Neural progenitor cell (in vitro differentiated cells): Measurements from ENCODE around the gene KIF21A. TPM values are rescaled to one million over a fixed set of nuclear protein-coding genes. Genes with fewer than 3 reads are reported as not detected.
A peak's percentile ranks its signal among the peaks of the same experiment; 100 is the strongest.

Experiments used
- DNase-seq: peaks from one replicate; pipeline ENCODE4 v3.0.0-alpha.2; 2016; ENCODE audit warnings: low spot score
- H2AFZ ChIP-seq: fragments of 200-600 bp; sonication (generic); replicated peaks from 2 replicates; pipeline ENCODE4 v1.6.1; 2016; ENCODE audit warnings: antibody characterized with exemption
- H3F3A ChIP-seq: fragments of 200-600 bp; sonication (generic); 2 replicates; pipeline ENCODE4 v1.6.1; 2016; ENCODE audit warnings: antibody characterized with exemption, low read depth
- H3K27ac ChIP-seq: fragments of 200-600 bp; sonication (generic); 2 replicates; pipeline ENCODE4 v1.5.1; 2016; ENCODE audit warnings: mild to moderate bottlenecking
- H3K27me3 ChIP-seq: fragments of 200-600 bp; sonication (generic); 2 replicates; pipeline ENCODE4 v1.6.1; 2016; ENCODE audit warnings: mild to moderate bottlenecking, moderate library complexity
- H3K36me3 ChIP-seq: fragments of 200-600 bp; sonication (generic); 2 replicates; pipeline ENCODE4 v1.5.1; 2016
- H3K4me1 ChIP-seq: fragments of 200-600 bp; sonication (generic); 2 replicates; pipeline ENCODE4 v1.6.1; 2016; ENCODE audit warnings: mixed run types
- H3K4me2 ChIP-seq: fragments of 200-600 bp; sonication (generic); 2 replicates; pipeline ENCODE4 v1.6.1; 2016
- H3K4me3 ChIP-seq: fragments of 200-600 bp; sonication (generic); 2 replicates; pipeline ENCODE4 v1.5.1; 2016
- H3K79me2 ChIP-seq: fragments of 200-600 bp; sonication (generic); 2 replicates; pipeline ENCODE4 v1.6.1; 2016; ENCODE audit warnings: low read depth
- H3K9ac ChIP-seq: fragments of 200-600 bp; sonication (generic); 2 replicates; pipeline ENCODE4 v1.6.1; 2016
- H3K9me3 ChIP-seq: fragments of 200-600 bp; sonication (generic); 2 replicates; pipeline ENCODE4 v1.5.1; 2016; ENCODE audit warnings: low read depth
- H4K20me1 ChIP-seq: fragments of 200-600 bp; sonication (generic); 2 replicates; pipeline ENCODE4 v1.6.1; 2016; ENCODE audit warnings: low read depth
- H3K27ac Mint-ChIP-seq: 3 replicates; pipeline ENCODE4 v1.8.0; 2021; ENCODE audit warnings: mixed read lengths
- H3K27me3 Mint-ChIP-seq: 2 replicates; pipeline ENCODE4 v1.8.0; 2022; ENCODE audit warnings: low read depth, mild to moderate bottlenecking, inconsistent platforms, moderate library complexity, mixed read lengths; ENCODE audit not compliant: insufficient read depth
- H3K36me3 Mint-ChIP-seq: 3 replicates; pipeline ENCODE4 v1.8.0; 2021; ENCODE audit warnings: mixed read lengths
- H3K4me1 Mint-ChIP-seq: 3 replicates; pipeline ENCODE4 v1.8.0; 2021; ENCODE audit warnings: mixed read lengths
- H3K4me3 Mint-ChIP-seq: 3 replicates; pipeline ENCODE4 v1.8.0; 2021; ENCODE audit warnings: mild to moderate bottlenecking, moderate library complexity, mixed read lengths
- H3K9me3 Mint-ChIP-seq: 3 replicates; pipeline ENCODE4 v1.8.0; 2020; ENCODE audit warnings: mixed read lengths
- EZH2 ChIP-seq: fragments of 200-600 bp; sonication (generic); IDR thresholded peaks from 2 replicates; pipeline ENCODE4 v1.6.1; 2017; ENCODE audit warnings: antibody characterized with exemption, mild to moderate bottlenecking, moderate library complexity
- EZH2phosphoT487 ChIP-seq: fragments of 200-600 bp; sonication (generic); IDR thresholded peaks from 2 replicates; pipeline ENCODE4 v1.6.1; 2017; ENCODE audit warnings: antibody characterized with exemption
- total RNA-seq: library from RNA; depleted of rRNA; stranded (reverse); fragments of >200 nt; gene quantifications from 2 replicates; pipeline ENCODE4 v1.2.3, GENCODE V29; 2015; ENCODE audit warnings: low replicate concordance
- TF ChIP-seq, protein P1 (sequence below): fragments of 200-600 bp; sonication (generic); IDR thresholded peaks from 2 replicates; pipeline ENCODE4 v1.5.1; 2017; ENCODE audit warnings: antibody characterized with exemption, mild to moderate bottlenecking

Gene KIF21A
- total RNA-seq, 1 donor from 2014 or later, result 54.2 TPM

DNA sequence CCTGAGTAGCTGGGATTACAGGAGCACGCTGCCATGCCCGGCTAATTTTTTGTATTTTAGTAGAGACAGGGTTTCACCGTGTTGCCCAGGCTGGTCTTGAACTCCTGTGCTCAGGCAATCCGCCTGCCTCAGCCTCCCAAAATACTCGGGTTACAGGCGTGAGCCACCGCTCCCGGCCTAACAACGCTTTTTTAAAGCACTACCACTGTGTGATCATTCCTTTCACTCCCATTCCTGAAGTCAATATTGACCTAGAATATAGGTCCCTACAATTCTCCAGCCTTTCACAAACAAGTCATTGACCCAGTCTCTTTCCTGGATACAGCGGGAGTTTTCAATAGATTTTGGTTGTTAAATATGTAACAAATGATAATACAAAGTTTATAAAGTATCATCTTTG, 62.8 kb downstream of the KIF21A start:
- Histone ChIP-seq H3K4me1 (no peaks in the 10 kb centered on the region), H3K4me3 (no peak overlapping the region), H3K36me3 (no peaks in the 10 kb centered on the region), H2AFZ (no peak overlapping the region), H3K9me3 (no peaks in the 10 kb centered on the region), H3K4me2 (no peak overlapping the region), H3F3A (no peaks in the 10 kb centered on the region), H4K20me1 (no peaks in the 10 kb centered on the region), H3K27me3 (no peaks in the 10 kb centered on the region), H3K79me2 (no peaks in the 10 kb centered on the region), H3K9ac (no peak overlapping the region), H3K27ac (no peak overlapping the region)
- Mint-ChIP-seq H3K4me3 (no peak overlapping the region), H3K36me3 (peaks cover 9% of the 10 kb centered on the region), H3K4me1 (no peaks in the 10 kb centered on the region), H3K27ac (peak overlapping the region; percentile 54), H3K9me3 (no peaks in the 10 kb centered on the region), H3K27me3 (no peaks in the 10 kb centered on the region)
- DNase-seq, result no peak
- TF ChIP-seq EZH2, result no peak
- TF ChIP-seq, protein P1, sequence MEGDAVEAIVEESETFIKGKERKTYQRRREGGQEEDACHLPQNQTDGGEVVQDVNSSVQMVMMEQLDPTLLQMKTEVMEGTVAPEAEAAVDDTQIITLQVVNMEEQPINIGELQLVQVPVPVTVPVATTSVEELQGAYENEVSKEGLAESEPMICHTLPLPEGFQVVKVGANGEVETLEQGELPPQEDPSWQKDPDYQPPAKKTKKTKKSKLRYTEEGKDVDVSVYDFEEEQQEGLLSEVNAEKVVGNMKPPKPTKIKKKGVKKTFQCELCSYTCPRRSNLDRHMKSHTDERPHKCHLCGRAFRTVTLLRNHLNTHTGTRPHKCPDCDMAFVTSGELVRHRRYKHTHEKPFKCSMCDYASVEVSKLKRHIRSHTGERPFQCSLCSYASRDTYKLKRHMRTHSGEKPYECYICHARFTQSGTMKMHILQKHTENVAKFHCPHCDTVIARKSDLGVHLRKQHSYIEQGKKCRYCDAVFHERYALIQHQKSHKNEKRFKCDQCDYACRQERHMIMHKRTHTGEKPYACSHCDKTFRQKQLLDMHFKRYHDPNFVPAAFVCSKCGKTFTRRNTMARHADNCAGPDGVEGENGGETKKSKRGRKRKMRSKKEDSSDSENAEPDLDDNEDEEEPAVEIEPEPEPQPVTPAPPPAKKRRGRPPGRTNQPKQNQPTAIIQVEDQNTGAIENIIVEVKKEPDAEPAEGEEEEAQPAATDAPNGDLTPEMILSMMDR, result no peak
- no peak for TF ChIP-seq EZH2phosphoT487

DNA sequence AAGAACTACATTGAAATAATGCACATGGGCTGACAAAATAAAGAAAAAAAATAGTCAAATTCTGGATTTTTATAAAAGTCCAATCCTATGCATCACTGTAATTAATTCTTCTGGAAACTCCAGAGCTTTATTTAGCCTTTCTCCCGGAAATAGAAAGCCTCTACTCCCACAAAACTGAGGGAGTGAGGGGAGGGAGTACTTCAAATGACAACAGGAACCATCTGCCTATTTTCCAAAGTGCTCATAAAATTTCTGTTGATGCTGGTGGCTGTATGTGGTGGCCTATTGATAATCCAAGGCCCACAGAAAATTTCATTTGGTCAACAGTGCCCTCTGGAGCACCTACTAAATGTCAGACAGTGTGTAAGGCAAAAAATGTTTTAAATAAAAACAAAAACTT, 64.6 kb downstream of the KIF21A start:
- H3K9me3 Mint-ChIP-seq, result no peaks in the 10 kb centered on the region
- no peak overlapping the region for H3K4me3 Mint-ChIP-seq
- H3K36me3 Mint-ChIP-seq, result peaks cover 9% of the 10 kb centered on the region
- Histone ChIP-seq H3K79me2 (no peaks in the 10 kb centered on the region), H3K4me1 (no peaks in the 10 kb centered on the region), H3K9ac (no peak overlapping the region), H3K9me3 (no peaks in the 10 kb centered on the region), H4K20me1 (no peaks in the 10 kb centered on the region), H3K36me3 (no peaks in the 10 kb centered on the region), H3K27ac (no peak overlapping the region), H3K27me3 (no peaks in the 10 kb centered on the region), H3K4me3 (no peak overlapping the region), H3F3A (no peaks in the 10 kb centered on the region), H2AFZ (no peak overlapping the region), H3K4me2 (no peak overlapping the region)
- TF ChIP-seq, protein P1, result no peak
- TF ChIP-seq EZH2phosphoT487 (no peak), EZH2 (no peak)
- no peak overlapping the region for H3K27ac Mint-ChIP-seq
- H3K27me3 Mint-ChIP-seq, result no peaks in the 10 kb centered on the region
- H3K4me1 Mint-ChIP-seq, result no peaks in the 10 kb centered on the region
- no peak for DNase-seq

DNA sequence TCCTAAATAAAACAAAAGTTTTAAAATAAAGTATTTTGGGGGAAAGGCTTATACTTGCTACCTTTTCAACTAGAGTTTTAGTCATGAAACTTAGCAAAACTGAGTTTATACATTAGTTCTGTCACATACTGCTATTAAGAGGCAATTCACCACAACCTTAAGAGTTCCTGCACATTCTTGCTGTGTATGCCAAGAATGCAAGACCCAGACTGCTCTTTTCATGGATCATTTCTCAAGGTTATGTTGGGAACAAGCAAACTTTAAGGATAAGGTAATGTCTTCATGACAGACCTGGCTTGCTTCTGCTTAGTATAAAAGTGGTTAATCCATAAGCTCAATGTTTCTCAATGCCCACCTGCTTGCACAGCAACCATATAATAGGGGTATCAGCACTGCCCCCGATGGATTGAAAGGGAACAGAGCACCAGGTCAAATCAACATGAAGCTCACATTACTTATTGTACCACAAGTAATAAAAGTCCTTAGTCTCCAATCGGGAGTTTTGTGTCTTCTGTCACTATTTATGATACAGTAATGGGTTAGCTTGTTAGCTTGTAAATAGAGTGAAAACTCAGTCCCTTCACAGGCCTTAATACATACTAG, 67.6 kb downstream of the KIF21A start:
- no peaks in the 10 kb centered on the region for H3K4me1 ChIP-seq
- no peaks in the 10 kb centered on the region for H3K79me2 ChIP-seq
- H3K4me2 ChIP-seq, result no peak overlapping the region
- Mint-ChIP-seq H3K36me3 (peaks cover 11% of the 10 kb centered on the region), H3K27ac (no peak overlapping the region), H3K4me1 (peaks cover 7% of the 10 kb centered on the region), H3K27me3 (no peaks in the 10 kb centered on the region), H3K9me3 (no peaks in the 10 kb centered on the region), H3K4me3 (no peak overlapping the region)
- H3K9ac ChIP-seq, result no peak overlapping the region
- no peak overlapping the region for H3K27ac ChIP-seq
- H3K36me3 ChIP-seq, result no peaks in the 10 kb centered on the region
- no peaks in the 10 kb centered on the region for H3K27me3 ChIP-seq
- no peak overlapping the region for H2AFZ ChIP-seq
- no peak for TF ChIP-seq EZH2phosphoT487
- TF ChIP-seq, protein P1, result peak; percentile 45
- no peaks in the 10 kb centered on the region for H4K20me1 ChIP-seq
- DNase-seq, result peak; percentile 14
- no peaks in the 10 kb centered on the region for H3K9me3 ChIP-seq
- H3K4me3 ChIP-seq, result no peak overlapping the region
- H3F3A ChIP-seq, result no peaks in the 10 kb centered on the region
